ENCODE results near the gene MCOLN3.
"Not testable (repeated sequence)": the region's sequence is repeated elsewhere in the genome, so short reads cannot be mapped to it uniquely, and the experiment has no call there.

Gene MCOLN3

DNA sequence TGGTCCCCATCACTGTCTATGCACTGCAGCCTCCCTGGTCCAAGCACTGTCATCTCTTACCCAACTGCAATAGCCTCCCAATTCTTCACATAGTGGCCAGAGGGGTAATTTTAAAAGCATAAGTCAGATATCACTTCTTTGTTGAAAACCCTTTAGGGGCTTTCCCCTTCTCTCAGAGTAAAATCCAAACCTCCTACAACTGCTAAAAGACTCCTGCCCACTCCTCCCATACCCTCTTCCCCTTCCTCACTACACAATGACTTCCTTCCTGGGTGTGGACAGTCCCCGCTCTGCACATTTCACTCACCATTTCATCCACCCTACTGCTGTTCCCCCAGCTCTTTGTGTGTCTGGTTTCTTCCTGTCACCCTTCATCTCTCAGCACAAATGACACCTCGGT, 59.7 kb downstream of the MCOLN3 start:
- no peak for DNase-seq

DNA sequence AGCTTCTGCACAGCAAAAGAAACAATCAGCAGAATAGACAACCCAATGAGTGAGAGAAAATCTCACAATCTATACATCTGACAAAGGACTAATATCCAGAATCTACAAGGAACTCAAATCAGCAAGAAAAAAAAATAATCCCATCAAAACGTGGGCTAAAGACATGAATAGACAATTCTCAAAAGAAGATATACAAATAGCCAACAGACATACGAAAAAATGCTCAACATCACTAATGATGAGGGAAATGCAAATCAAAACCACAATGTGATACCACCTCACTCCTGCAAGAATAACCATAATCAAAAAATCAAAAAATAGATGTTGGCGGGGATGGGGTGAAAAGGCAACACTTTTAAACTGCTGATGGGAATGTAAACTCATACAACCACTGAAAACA, 61.7 kb downstream of the MCOLN3 start:
- not testable (repeated sequence) for DNase-seq

- DNase-seq: no peak
Observed at GRCh38 chr1:84985365-84985764, 62.9 kb downstream of the MCOLN3 start.

- no peak for DNase-seq
Observed at GRCh38 chr1:84982395-84982794, 65.9 kb downstream of the MCOLN3 start.

DNA sequence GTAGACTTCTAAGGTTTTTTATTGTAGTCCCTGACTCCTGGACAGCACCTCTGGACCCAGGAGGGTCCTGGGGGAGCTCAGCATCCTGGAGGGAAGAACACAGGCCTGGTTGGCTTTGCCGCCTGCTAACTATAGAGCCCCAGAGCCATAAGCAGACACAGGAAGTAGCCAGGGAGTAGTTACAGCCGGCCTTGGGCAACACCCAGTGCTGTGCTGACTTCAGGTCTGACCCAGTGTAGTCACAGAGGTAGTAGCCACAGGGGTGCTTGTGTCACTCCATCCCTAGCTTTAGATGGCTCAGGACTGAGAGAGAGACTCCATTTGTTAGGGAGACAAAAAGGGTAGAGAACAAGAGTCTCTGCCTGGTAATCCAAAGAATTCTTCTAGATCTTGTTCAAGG, 73.3 kb downstream of the MCOLN3 start:
- no peak for DNase-seq

DNA sequence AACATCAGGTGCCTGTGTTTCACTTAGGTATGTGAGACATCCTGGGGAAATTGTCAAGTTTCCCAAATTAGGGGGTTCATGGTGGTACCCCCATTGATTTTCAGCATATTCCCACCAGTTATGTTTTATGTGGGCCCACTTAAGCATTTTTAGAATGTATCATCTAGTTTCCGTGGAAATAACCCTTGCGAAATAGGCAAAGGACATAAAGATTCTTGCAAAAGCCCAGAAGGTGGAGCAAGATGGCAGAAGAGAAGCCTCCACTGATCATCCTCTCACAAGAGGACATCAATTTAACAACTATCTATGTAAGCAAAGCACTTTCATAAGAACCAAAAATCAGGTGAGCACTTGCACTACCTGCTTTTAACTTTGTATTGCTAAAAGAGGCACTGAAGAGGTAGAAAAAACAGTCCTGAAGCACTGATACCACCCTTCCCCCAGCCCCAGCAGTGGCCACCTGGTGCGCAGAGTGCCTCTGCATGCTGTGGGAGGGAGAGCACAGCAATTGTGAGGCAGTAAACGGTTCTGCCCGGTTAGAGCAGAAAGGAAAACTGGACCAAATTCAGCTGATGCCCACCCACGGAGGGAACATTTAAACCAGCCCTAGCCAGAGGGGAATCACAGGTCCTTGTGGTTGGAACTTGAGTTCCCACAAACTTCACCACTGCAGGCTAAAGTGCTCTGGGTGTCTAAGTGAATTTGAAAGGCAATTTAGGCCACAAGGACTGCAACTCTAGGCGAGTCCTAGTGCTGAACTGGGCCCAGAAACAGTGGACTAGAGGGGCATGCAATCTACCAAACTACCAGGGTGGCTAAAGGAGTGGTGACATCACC, 74.6 kb downstream of the MCOLN3 start:
- DNase-seq: no peak

DNA sequence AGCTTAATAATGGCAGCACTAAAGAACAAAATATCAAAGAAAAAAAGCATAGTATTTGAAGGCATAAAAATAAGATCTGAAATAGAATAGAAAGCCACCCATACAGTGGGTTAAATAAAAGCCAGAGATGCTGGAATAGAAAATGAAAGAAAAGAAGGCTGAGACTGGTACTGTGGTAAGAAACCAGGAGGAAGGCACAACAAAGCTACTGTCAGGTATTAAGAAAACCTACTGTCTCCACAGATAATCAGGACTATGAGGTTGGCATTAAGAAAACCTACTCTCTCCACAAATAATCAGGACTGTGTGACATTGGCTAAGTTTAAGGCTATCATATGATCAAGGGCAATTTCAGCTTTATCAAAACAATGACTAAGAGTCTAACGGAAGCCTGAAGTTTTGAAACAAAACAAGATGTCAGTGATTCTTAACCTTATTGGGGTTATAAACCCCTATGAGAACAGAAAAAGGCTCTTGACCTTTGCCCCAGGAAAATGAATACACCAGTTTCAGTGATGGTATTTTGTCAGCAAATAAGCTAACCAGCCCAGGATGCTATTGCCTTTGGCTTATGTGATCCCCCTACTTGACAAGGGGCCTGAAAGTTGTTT, 75.8 kb downstream of the MCOLN3 start:
- no peak for DNase-seq

DNA sequence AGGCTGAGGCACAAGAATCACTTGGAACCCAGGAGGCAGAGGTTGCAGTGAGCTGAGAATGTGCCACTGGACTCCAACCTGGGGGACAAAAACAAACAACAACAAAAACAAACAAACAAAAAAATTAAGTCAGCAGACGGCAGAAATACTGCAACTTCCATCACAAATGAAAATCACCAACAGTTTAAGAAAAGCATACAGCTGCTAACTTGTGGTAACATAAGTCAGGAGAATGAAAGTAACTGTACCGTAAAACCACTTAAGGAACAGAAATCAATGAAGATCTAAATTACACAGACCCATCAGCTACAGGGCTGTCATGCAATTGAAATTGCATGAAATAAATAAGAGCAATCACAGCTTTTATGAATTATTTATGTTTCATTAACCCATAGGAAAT, 76.3 kb downstream of the MCOLN3 start:
- no peak for DNase-seq

DNA sequence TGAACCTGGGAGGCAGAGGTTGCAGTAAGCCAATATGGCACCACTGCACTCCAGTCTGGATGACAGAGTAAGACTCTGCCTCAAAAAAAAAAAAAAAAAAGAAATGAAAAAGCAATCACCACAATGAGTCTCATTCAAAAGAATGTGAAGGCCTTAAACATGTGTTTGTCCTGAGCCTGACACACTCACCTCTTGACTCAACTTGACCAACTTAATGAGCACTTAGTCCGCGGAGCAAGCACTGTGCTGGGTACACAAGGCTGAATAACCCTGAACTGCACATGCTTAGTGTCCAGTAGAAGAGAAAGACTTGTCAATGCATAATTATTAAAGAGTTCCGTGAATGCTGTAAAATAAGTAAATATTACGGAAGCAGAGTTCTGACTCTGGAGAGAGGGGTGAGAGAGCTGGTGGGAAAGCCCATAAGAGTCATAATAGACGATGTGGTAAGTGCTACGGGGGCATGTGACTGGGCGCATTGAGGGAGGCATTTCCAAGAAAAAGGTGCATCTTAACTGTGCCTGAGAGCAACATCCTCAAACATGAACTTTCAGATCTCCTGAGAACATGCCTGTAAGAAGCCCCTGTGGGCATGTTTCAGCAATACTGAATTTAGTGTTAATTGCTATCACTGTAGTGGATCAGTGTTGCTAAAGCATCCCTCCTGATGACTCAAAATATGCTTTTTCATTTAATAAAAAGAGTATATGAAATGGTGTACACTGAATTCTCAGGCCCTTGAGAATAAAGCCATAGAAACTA, 78.6 kb downstream of the MCOLN3 start:
- no peak for DNase-seq

DNA sequence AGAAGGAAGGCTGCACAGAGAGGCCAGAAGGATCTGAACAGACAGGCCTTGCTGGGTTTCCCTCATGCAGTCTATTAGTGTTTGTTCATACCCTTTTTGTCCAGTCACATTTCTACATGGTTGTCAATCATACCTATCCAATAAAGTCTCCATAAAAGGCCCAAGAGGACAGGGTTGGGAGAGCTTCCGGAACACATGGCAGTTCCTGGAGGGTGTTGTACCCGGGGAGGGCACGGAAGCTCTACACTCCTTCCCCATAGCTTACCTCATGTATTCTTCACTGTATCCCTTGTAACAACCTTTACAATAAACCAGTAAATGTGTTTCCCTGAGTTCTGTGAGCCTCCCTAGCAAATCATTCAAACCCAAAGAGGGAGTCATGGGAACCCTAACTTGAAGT, 79.4 kb downstream of the MCOLN3 start:
- DNase-seq: no peak

DNA sequence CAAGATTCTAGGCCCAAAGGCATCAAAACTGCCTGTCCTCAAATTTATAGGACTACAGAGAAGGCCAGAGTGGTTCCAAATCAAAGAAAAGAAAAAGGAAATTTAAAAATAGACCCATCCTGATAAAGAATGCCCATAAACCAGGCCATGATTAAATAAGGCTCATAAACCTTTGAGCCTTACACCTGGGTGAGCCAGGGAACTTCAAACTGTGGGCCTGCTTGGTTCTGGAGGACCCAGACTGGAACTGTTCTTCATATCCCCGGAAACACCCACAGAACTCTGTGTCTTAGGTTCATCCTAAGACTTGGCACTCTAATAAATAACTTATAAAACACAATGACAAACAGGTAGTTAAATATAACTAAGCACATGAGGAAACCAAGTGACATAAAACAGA, 80.2 kb downstream of the MCOLN3 start:
- no peak for DNase-seq

All from NCI-H748 treated with DMSO at 0.1 percent for 48 hours (cell line).